ENCODE data around the gene LRSAM1.

GRCh38 chr9:127519301-127520166, 68.2 kb downstream of the LRSAM1 start:
- no peak for TF ChIP-seq CTCF (IDR thresholded peaks at IDR 0.05)
- no peak for TF ChIP-seq POLR2AphosphoS5 (IDR thresholded peaks at IDR 0.05)
- no peak for TF ChIP-seq POLR2A (IDR thresholded peaks at IDR 0.05)

Data from breast epithelium (tissue), 3 donors.